Measurements from ENCODE around the gene CCDC82.

The CCDC82 gene

GRCh38 chr11:96303064-96303463 is 86.6 kb downstream of the CCDC82 start:
- no peak overlapping the region for H3K9ac ChIP-seq (ENCODE audit: low read length)
- no peaks in the 10 kb centered on the region for H3K27me3 ChIP-seq (ENCODE audit: control insufficient read depth, insufficient read depth, low read length)
- H3K9me3 ChIP-seq (ENCODE audit: control insufficient read depth, low read depth, low read length), result no peaks in the 10 kb centered on the region
- no peaks in the 10 kb centered on the region for H3K36me3 ChIP-seq (ENCODE audit: control insufficient read depth, low read depth, low read length)
- H3K27ac ChIP-seq (ENCODE audit: low read length), result no peak overlapping the region
- peaks cover 19% of the 10 kb centered on the region for H3K4me1 ChIP-seq (ENCODE audit: control insufficient read depth, low read depth, low read length)
- H3K4me3 ChIP-seq (ENCODE audit: low read length), result no peak overlapping the region
